ENCODE data around the gene IL1R2. TPM values are rescaled to one million over a fixed set of nuclear protein-coding genes. Genes with fewer than 3 reads are reported as not detected.

Gene IL1R2
- total and polyA plus RNA-seq, 8 donors, result 0.39 to 3.8 (median 1.6) TPM

DNA sequence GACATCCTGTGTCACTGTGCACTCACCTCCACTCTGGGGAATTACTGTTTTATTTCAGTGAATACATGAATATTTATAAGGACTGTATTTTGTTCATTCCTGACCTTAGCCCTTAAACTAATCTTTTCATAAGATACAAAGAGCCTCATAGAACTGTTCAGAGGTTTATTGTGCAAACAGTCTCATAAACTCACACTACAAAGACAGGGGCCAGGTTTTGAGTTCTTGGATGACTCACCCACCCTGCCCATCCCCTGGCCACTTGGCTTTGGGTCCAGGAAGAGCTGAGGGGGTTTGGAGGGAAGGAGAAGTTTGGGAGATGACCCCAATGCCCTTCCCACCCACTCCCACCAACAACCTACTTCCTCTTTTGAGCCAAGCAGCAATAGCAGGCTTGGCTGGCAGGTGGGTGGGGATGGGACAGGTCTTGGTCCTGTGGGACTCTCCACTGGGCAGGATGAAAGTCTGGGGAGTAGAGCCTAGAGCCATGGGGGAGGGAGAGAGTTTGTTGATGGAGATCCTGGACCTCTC is 43.1 kb upstream of the IL1R2 start:
- Histone ChIP-seq H3K27me3 (no peaks in the 10 kb centered on the region), H3K9me3 (no peaks in the 10 kb centered on the region), H3K36me3 (no peaks in the 10 kb centered on the region), H3K4me1 (no peaks in the 10 kb centered on the region), H3K4me3 (no peak overlapping the region), H3K27ac (no peak overlapping the region)
- ATAC-seq, result no peak
- TF ChIP-seq, protein P1, sequence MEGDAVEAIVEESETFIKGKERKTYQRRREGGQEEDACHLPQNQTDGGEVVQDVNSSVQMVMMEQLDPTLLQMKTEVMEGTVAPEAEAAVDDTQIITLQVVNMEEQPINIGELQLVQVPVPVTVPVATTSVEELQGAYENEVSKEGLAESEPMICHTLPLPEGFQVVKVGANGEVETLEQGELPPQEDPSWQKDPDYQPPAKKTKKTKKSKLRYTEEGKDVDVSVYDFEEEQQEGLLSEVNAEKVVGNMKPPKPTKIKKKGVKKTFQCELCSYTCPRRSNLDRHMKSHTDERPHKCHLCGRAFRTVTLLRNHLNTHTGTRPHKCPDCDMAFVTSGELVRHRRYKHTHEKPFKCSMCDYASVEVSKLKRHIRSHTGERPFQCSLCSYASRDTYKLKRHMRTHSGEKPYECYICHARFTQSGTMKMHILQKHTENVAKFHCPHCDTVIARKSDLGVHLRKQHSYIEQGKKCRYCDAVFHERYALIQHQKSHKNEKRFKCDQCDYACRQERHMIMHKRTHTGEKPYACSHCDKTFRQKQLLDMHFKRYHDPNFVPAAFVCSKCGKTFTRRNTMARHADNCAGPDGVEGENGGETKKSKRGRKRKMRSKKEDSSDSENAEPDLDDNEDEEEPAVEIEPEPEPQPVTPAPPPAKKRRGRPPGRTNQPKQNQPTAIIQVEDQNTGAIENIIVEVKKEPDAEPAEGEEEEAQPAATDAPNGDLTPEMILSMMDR (IDR thresholded peaks at IDR 0.05), result no peak
- intact Hi-C loops (cut with DNase I), result no loop called here
- no peak for FAIRE-seq
- no peak for DNase-seq

DNA sequence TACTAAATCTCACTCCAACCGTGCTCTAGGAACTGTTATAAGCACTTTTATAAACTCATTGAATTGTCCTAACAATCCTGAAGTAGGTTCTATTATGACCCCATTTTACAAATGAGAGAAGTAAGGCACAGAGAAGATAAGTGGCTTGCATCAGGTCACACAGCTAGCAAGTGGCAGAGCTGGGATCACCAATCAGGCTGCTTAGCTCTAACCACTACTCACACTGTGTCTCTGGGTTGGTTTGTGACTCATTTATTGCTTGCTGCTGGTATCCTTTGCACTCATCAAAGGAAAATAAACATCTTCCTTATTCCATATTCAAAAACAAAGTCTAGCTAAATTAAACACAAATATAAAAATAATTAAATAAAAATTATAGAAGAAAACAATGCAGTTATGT is 42.5 kb upstream of the IL1R2 start:
- 62 to 79% methylated on average over 1 of the region's 1 CpG for WGBS, 2 donors
- Histone ChIP-seq H3K36me3 (no peaks in the 10 kb centered on the region), H3K27me3 (no peaks in the 10 kb centered on the region), H3K27ac (no peak overlapping the region), H3K9me3 (no peaks in the 10 kb centered on the region), H3K4me3 (no peak overlapping the region), H3K4me1 (no peaks in the 10 kb centered on the region)
- ATAC-seq, result no peak
- TF ChIP-seq, protein P1 (IDR thresholded peaks at IDR 0.05), result no peak
- no peak for DNase-seq
- FAIRE-seq, result no peak
- intact Hi-C loops (cut with DNase I), result no loop called here

DNA sequence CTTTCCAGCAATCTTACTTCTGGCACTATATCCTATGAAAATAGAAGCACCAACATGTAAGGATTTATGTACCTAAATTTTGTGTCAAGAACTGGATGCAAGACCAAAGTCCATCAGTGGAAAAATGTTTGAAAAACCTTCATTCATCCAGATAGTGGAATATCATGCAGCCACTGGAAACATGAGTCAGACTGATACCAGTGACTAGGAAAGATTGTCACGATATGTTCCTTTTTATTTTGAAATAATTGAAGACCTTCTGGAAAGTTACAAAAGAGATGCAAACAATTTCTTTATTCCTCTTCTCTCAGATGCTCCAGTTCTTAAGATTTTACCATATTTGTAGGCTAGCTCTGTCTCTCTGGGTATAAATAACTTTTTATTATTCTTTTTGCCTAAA is 40.5 kb upstream of the IL1R2 start:
- intact Hi-C loops (cut with DNase I), result no loop called here
- 38 to 69% methylated on average over 1 of the region's 1 CpG for WGBS, 2 donors
- TF ChIP-seq, protein P1 (IDR thresholded peaks at IDR 0.05), result no peak
- no peak for DNase-seq
- Histone ChIP-seq H3K9me3 (no peaks in the 10 kb centered on the region), H3K4me3 (no peak overlapping the region), H3K4me1 (no peaks in the 10 kb centered on the region), H3K27me3 (no peaks in the 10 kb centered on the region), H3K27ac (no peak overlapping the region), H3K36me3 (no peaks in the 10 kb centered on the region)
- FAIRE-seq, result no peak
- ATAC-seq, result no peak

DNA sequence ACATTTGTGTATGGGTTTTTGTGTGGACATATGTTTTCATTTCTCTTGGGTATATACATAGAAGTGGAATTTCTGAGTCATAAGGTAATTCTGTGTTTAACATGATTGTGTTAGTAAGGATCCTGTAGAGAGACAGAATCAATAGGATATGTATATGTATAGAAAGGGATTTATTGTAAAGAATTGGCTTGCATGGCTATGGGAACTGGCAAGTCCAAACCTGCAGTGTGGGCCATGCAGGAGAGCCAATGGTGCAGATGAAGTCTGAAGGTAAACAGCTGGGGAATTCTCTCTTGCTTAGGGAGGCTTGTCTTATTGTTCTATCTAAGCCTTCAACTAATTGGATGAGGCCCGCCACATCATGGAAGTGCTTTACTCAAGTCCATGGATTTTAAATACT is 39.2 kb upstream of the IL1R2 start:
- DNase-seq, result no peak
- ATAC-seq, result no peak
- 100% methylated on average over 1 of the region's 1 CpG for WGBS, 2 donors
- Histone ChIP-seq H3K27ac (no peak overlapping the region), H3K4me1 (no peaks in the 10 kb centered on the region), H3K27me3 (no peaks in the 10 kb centered on the region), H3K9me3 (no peaks in the 10 kb centered on the region), H3K4me3 (no peak overlapping the region), H3K36me3 (no peaks in the 10 kb centered on the region)
- TF ChIP-seq, protein P1 (IDR thresholded peaks at IDR 0.05), result no peak
- intact Hi-C loops (cut with DNase I), result no loop called here
- no peak for FAIRE-seq

DNA sequence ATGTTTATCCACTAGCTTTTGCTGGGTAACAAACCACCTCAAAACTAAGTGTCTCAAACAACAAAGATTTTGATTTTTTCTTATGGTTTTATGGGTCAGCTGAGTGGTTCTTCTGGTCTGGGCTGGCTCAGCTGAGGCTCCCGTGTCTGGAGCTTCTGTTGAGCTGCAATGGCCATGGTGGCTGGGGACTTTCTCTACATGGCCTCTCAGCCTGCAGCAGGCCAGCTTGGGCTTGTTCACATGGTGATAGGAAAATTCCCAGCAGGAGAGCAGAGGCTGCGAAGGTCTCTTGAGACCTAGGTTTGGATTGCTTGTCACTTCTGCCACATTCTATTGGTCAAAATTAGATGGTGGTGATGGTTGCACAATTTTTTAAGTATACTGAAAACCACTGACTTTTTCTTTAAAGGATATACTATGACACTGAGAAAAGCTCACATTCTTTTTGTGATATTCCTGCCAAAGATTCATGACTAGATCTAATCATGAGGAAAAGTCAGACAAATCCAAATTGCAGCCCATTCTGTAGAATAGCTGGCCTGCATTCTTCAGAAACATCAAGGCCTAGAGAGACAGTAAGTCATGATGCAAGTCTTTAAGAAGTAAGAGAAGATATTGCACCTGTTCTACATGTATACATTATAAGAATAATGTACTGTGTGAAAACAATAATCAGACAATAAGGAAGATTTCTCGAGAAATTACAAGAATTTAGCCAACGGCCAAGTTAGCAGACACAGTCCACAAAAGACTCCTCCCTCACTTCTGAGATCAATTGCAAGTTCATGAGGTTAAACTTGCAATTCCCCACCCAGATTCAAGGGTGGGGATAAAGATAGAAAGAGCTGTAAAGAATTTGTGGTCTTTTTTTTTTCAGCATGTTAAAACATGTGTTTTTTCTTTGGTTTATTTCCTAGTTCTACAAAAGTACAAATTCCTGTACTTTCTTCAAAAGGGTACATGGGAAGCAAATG is 35.0 kb upstream of the IL1R2 start:
- H3K9me3 ChIP-seq, result no peaks in the 10 kb centered on the region
- WGBS, 2 donors, result 53 to 56% methylated on average over 4 of the region's 4 CpGs
- no peak overlapping the region for H3K4me3 ChIP-seq
- TF ChIP-seq, protein P1 (IDR thresholded peaks at IDR 0.05), result no peak
- intact Hi-C loops (cut with DNase I), result no loop called here
- no peaks in the 10 kb centered on the region for H3K36me3 ChIP-seq
- no peak for ATAC-seq
- no peaks in the 10 kb centered on the region for H3K27me3 ChIP-seq
- DNase-seq, result no peak
- H3K27ac ChIP-seq, result no peak overlapping the region
- no peak for FAIRE-seq
- no peaks in the 10 kb centered on the region for H3K4me1 ChIP-seq

All from pancreas (tissue), 10 donors.